Medulla oblongata (tissue), 1 donor: ENCODE results near the gene CSGALNACT2.
A peak's percentile ranks its signal among the peaks of the same experiment; 100 is the strongest.
"Not testable (repeated sequence)": the region's sequence is repeated elsewhere in the genome, so short reads cannot be mapped to it uniquely, and the experiment has no call there.

ENCODE experiments used
- DNase-seq: peaks from one replicate; pipeline ENCODE4 v3.0.0-alpha.2; 2015; ENCODE audit errors: extremely low spot score

Gene CSGALNACT2, protein sequence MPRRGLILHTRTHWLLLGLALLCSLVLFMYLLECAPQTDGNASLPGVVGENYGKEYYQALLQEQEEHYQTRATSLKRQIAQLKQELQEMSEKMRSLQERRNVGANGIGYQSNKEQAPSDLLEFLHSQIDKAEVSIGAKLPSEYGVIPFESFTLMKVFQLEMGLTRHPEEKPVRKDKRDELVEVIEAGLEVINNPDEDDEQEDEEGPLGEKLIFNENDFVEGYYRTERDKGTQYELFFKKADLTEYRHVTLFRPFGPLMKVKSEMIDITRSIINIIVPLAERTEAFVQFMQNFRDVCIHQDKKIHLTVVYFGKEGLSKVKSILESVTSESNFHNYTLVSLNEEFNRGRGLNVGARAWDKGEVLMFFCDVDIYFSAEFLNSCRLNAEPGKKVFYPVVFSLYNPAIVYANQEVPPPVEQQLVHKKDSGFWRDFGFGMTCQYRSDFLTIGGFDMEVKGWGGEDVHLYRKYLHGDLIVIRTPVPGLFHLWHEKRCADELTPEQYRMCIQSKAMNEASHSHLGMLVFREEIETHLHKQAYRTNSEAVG

DNA sequence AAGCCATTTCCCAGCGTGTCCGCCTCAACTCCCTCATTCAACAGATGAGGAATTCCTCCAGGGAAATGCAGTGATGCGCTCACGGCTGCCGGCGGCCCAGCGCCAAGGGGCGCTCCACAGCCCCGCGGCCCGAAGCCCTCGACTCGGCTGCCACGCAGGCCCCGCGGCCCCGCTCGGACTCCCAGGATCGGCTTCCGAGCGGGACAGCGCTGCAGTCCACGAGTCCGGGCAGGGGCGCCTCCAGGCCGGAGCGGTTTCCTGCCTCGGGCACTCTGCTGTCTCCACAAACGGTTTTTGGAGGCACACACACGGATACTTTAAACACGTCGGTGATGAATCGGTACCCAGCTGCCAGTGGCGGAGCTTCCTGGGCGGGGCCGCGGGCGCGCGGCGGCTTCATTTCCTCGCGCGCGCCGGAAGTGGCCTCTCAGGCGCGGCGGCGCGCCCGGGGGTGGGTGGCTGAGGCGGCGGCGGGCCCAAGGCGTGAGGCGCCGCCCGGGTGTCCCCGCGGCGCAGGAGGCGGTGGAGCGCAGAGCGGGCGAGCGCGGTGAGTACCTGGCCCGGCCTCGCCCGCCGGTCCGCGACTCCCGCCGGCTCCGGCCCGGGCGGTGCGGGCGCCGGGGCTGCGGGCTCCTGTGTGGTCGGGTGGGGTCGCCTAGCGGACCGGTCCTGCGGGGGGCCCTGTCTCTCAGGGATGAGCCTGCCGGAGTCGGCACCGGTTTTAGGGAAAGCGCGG lies at the start of gene CSGALNACT2:
Gene CSGALNACT2 (plus strand): TSS at position 425 of the 736 bp plus-strand sequence. CDS start 16,705 bp downstream, outside the sequence.
- peak; percentile 91 for DNase-seq

DNA sequence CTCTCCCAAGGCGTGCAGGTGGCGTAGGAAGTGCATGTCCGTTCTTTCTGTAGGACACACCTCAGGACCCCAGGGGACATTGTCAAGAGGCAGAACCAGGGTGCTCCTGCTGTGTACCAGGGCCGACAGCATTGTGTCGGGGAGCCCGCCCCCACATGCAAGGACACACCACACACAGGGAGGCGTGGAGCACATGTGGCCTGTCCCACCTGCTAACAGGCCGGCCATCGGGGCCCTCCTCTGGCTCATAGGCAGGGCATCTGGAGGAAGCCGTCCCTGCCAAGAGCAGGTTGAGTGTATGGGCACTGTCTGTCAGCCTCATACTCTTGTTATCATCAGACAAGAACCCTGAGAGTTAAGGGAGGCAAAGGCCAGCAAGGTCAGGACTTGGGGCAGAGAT lies 48.7 kb upstream of the CSGALNACT2 start:
- DNase-seq: no peak

DNA sequence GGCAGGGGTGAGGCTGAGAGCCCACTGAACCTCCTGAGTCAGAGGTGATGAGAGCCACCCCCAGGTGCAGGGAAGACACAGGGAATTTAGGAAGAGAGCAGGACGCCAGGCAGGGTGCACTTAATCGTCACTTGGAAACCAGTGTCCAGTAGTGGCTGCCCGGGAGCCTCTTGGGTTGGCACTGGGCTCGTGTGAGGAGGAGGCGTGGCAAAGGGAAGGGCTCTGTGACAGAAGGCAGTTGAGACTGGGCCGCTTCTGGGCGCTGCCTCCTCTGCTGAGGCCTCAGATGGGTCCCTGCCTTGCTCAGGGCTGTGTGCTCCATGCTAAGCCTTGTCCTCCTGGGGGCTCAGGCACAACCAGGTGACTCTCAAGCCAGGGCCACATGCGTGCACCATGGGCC lies 48.1 kb upstream of the CSGALNACT2 start:
- no peak for DNase-seq

DNA sequence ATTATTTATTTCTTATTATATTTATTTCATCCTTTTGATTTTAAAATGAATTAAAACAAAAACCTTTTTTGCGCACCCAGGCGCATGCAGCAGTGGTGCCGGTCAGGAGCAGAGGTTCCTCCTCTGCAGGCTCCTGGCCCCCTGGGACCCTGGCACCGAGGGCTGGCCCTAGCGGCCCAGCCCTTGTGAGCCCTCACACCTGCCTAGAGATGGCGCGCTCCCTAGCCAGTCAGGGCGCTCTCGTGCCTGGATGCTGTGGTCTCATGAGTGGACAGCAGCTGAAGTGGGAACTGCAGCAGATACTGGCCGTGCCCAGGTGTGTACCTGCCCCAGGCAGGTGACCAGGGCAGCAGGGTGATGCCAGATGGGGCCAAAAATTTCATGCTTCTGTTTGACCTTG lies 47.6 kb upstream of the CSGALNACT2 start:
- no peak for DNase-seq

DNA sequence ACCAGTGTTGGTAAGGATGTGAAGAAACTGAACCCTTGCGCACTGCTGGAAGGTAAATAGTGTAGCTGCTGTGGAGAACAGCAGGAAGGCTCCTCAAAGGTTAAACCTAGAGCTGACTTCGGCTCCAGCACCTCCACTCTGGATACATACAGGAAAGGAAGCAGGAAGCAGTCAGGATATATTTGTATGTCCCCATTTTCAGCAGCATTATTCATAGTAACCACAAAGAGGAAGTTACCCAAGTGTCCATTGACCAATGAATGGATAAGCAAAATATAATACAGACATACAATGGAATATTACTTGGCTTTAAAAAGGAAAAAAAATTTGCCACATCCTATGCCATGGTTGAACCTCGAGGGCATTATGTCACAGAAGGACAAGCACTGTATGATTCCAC lies 46.4 kb upstream of the CSGALNACT2 start:
- no peak for DNase-seq

DNA sequence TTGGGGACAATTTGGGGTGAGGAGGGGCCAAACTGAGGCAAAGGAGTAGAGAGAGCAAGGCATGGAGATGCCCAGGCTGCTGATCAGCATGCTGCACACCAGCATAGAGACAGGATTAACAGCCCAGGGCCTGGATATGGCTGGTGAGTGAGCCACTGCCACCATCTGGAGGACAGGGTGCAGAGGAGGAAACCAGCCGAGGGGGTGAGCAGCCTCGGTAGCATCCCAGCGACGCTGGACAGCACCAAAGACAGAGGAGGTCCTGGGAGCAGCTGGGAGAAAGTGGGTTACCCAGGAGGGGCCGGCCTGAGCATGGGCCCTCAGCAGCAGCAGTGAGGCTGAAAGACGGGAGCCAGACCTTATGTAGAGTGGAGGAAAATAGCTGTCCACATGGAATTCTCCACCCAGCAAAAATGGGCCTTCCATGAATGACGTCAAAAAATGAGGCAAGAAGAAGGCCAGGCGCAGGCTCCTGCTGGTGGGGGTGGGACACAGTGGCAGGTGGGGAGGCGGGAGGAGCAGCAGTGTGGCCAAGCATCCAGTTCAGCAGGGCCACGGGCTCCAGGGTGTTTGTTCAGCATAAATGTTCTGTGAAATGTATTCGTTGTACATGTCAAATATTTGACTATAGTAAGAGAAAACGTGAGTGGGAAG lies 44.7 kb upstream of the CSGALNACT2 start:
- no peak for DNase-seq

DNA sequence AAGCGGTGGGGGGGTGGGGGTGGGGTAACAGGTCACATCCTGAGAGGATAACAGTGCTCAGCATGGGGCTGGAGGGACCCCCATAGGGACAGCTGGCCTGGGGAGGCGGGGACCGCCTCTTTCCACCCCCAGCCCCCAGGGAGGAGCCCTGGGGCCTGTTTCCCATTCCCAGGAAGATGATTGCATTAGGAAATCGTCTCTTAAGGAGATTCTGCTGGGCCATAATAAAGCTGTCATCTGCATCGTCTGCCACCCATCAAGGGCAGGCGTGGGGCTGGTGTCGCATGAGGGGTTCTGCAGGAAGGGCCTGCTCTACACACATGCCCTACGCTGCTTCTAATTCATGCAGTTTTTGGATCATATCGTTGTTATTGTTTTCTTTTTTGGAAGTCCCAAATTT lies 44.2 kb upstream of the CSGALNACT2 start:
- DNase-seq: no peak

DNA sequence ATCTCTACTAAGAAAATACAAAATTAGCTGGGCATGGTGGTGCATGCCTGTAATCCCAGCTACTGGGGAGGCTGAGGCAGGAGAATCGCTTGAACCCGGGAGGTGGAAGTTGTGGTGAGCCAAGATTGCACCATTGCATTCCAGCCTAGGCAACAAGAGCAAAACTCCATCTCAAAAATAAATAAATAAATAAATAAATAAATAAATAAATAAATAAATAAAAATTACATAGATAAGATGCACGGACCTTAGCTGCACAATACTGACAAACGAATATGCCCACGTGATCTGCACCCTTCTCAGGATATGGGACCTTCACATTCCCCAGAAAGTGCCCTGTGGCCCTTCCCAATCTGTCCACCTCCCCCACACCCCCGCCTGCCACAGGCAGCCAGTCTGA lies 38.9 kb upstream of the CSGALNACT2 start:
- not testable (repeated sequence) for DNase-seq

DNA sequence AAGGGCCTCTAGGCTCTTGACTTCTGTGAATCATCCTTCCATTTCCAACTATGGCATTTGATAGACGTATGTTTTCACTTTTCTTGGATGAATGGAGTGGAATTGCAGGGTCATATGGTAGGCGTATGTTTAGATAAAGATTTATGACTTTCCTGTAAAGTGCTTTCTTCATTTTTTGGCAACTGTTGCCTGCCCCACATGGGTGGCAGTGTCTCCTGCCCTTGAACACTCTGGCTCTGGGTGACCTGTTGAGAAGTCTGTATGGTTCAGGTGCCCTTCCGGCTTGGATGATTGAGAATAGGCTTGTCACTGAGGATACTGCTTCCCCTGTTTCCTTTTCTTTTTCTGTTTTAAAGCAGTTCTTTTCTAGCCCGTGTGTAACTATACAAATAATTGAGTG lies 38.3 kb upstream of the CSGALNACT2 start:
- no peak for DNase-seq

DNA sequence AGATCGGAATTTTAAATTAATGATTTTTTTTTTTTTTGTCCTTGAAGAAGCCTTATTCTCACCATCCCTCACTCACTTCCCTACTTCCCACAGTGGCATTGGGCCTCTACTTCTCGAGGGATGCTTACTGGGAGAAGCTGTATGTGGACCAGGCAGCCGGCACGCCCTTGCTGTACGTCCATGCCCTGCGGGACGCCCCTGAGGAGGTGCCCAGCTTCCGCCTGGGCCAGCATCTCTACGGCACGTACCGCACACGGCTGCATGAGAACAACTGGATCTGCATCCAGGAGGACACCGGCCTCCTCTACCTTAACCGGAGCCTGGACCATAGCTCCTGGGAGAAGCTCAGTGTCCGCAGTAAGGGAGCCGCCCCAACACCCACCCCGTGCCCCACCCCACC lies 37.9 kb upstream of the CSGALNACT2 start:
- no peak for DNase-seq

DNA sequence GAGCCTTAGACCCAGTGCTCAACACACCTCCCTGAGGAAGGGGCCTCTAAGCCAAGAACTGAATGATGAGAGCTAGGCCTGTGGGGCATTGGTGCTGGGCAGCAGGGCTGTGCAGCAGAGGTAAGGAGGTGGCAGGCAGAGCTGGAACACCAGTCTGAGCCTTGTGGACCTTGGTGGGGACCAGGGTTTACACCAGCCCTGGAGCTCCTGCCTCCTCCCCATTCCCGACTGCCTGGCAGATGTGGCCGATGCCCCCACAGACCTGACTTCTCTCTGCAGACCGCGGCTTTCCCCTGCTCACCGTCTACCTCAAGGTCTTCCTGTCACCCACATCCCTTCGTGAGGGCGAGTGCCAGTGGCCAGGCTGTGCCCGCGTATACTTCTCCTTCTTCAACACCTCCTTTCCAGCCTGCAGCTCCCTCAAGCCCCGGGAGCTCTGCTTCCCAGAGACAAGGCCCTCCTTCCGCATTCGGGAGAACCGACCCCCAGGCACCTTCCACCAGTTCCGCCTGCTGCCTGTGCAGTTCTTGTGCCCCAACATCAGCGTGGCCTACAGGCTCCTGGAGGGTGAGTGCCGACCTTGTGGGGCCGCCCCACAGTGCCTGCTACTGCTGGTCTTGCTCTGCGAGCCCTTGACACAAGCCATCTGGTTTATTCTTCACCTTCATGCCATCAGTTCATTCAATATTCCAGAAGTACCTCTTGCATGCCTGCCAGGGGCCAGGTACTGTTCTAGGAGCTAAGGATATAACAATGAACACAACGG lies 36.0 kb upstream of the CSGALNACT2 start:
- DNase-seq: no peak

DNA sequence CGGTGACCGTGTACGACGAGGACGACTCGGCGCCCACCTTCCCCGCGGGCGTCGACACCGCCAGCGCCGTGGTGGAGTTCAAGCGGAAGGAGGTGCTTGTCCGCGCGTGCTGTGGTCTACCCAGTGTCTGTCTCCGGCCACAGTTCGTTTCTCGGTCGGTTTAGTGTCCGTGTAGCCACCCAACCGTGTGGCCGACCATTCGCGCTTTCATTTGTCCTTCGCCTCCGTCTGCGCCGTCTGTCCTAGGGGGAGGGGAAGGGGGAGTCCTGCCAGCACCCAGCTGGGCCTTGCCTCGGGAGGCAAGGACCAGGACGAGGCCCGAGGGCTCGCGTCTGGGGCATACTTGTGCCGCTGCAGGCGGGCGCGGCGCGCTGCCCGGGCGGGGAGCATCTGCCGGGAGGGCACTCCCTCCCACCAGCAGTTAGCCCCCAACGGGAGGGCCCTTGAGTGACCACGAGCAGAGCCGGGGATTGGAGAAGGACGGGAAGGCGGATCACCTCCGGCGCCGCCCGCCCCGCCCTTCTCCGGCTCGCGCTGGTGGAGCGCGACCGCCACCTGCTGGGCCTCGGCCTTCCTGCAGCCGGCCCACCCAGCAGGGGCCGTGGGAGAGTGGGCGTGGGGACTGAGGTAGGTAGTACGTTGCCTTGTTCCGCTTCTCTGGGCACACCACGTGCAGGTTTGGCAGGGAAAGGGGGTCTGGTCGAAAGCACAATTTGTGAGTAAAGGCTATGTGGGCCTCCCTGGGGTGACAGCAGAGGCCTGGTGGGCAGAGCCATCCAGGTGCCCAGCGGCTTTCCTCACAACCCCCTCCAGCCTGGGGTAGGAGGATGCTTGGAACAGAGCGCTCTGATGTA lies 32.9 kb upstream of the CSGALNACT2 start:
- peak; percentile 76 for DNase-seq

DNA sequence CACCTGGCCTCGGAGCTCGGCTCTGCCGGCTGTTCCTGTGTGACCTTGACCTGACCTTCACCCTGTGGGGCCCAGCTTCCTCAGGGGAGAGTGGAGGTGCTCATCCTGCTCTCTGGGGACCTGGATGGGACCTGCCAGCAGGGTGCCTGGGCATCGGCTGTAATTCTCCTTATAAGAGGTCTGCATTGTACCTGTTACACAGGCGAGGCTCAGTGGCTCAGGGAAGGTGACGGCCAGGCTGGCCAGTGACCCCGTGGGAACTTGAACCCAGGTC lies 32.4 kb upstream of the CSGALNACT2 start:
- no peak for DNase-seq

DNA sequence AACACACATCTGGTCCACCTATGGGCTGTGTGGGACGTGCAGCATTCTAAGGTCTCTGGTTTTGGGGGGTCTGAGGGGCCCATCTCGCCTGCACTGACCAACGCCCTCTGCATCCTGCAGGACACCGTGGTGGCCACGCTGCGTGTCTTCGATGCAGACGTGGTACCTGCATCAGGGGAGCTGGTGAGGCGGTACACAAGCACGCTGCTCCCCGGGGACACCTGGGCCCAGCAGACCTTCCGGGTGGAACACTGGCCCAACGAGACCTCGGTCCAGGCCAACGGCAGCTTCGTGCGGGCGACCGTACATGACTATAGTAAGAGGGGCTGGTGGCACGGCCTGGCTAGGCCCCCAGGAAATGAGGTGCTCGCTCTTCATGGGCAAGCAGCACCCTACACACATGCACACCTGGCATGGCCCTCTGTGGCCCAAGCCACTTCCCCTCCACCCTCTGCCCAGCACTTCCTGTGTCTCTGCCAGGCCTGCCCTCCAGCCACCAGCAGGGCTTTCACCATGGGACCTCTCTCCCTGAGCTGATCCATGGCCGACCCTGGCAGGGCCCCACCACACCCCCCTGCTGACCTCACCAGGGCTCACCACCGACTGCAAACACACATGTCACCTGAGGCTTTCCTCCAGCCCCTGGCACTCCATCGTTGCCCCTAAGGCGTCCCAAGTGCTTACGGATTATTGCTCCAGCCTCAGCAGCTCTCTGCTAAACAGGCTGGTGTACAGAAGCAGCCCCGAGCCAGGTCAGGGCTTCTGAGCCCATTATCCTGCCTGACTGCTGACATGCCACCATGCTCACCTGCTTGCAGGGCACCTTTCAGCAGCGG lies 31.8 kb upstream of the CSGALNACT2 start:
- no peak for DNase-seq

DNA sequence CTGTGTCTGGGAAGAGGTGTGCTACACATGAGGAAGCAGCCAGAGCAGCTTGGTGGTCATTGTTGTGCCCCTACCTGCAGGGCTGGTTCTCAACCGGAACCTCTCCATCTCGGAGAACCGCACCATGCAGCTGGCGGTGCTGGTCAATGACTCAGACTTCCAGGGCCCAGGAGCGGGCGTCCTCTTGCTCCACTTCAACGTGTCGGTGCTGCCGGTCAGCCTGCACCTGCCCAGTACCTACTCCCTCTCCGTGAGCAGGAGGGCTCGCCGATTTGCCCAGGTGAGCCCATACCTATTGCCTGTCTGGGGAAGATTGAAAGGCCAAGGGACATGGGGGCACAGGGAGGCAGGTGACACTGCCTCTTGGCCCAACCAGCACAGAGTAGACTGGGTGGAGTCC lies 29.3 kb upstream of the CSGALNACT2 start:
- DNase-seq: no peak

DNA sequence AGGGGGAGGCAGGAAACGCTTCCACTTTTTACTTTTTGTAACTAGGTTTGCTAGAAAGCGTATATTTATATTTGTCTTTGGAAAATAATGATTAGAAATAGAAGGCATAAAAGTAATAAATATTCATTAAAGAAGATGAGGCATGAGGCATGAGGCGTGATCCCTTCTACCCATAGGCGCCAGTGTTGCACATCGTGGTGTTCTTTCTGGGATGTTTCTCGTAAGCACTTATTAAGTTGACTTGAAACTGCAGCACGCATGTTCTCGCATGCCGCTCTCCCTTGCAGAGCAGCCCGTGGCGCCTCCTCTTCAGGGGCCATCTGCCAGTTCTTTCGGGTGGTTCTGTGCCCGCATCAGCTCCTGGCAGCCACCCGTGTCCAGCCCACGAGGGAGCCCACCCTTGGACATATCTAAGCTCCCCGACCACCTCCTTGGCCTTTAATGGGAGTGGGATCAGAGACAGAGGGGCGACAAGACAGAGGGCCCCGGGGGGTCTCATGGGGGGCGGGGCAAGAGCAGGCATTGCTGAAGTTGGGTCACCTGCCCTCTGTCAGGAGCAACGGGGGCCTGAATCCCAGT lies 28.5 kb upstream of the CSGALNACT2 start:
- DNase-seq: no peak

DNA sequence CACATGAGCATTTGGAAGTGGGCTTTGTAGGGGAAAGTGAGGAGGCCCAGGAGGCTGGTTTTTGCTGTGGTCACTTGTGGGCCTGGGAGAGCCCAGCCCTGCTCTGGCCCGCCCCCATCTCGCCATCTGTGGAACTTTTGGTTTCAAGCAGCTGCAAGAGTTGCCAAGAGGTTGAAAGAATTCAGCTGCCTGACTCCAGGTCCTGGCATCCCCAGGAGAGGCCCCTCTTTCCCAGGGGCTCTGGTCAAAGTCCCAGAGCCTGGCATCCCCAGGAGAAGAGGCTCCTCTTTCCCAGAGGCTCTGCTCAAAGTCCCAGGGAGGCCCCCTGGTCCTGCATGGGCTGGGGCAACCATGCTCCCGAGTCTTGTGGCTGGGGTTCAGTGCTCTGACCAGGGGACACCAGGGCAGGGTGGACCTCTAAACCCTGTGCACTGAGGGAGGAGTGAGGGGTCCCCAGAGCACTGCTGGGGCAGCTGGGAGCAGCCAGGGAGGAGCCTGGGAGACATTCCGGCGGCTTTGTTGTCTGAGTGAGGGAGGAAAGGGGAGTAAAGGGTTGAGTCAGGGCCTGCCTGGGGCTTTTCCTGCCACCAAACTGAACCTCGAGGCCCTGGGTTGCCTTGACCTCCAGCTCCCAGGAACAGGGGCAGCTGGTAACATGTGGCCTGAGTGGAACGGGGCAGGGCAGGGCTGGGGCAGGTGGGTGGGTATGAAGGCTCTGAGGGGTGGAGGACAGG lies 27.7 kb upstream of the CSGALNACT2 start:
- no peak for DNase-seq

DNA sequence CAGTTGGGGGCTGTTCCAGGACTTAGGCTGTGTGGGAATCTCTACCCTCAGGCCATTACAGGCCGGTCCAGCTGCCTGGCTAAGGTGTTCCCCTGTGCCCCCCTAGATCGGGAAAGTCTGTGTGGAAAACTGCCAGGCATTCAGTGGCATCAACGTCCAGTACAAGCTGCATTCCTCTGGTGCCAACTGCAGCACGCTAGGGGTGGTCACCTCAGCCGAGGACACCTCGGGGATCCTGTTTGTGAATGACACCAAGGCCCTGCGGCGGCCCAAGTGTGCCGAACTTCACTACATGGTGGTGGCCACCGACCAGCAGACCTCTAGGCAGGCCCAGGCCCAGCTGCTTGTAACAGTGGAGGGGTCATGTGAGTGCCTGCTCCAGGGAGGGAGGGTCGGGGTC lies 27.1 kb upstream of the CSGALNACT2 start:
- DNase-seq: no peak
